Esophagus (tissue), 2 donors: ENCODE results near the gene GDF9. TPM values are rescaled to one million over a fixed set of nuclear protein-coding genes. Genes with fewer than 3 reads are reported as not detected.
A peak's percentile ranks its signal among the peaks of the same experiment; 100 is the strongest.

Experiments used
- H3K27ac ChIP-seq, 2 donors: one replicate each; pipeline ENCODE4 v1.5.1; 2013; ENCODE audit warnings: low read depth in 2 of 2, mild to moderate bottlenecking in 2 of 2, inconsistent platforms in 1 of 2, low read length in 1 of 2, moderate library complexity in 1 of 2
- H3K27me3 ChIP-seq, 2 donors: one replicate each; pipeline ENCODE4 v1.6.1; 2013; ENCODE audit warnings: low read length in 2 of 2, control low read depth in 1 of 2, mild to moderate bottlenecking in 1 of 2; ENCODE audit not compliant: insufficient read depth in 2 of 2, control insufficient read depth in 1 of 2
- H3K36me3 ChIP-seq, 2 donors: one replicate each; pipeline ENCODE4 v1.6.1; 2013; ENCODE audit warnings: low read length in 1 of 2; ENCODE audit not compliant: control insufficient read depth in 2 of 2, insufficient read depth in 2 of 2
- H3K4me1 ChIP-seq, 2 donors: one replicate each; pipeline ENCODE4 v1.6.1; 2013; ENCODE audit warnings: low read length in 1 of 2; ENCODE audit not compliant: control insufficient read depth in 2 of 2, insufficient read depth in 2 of 2
- H3K4me3 ChIP-seq, 2 donors: one replicate each; pipeline ENCODE4 v1.5.1; 2013; ENCODE audit warnings: low read length in 2 of 2, mild to moderate bottlenecking in 2 of 2, low read depth in 1 of 2, moderate library complexity in 1 of 2
- H3K9me3 ChIP-seq, 2 donors: one replicate each; pipeline ENCODE4 v1.6.1; 2013; ENCODE audit warnings: mild to moderate bottlenecking in 2 of 2, low read depth in 1 of 2, low read length in 1 of 2, moderate library complexity in 1 of 2; ENCODE audit not compliant: control insufficient read depth in 2 of 2, insufficient read depth in 1 of 2
- WGBS, 2 donors: extraction: QIAGEN DNeasy Blood & Tissue Kit; methylation state at CpG; one replicate each; pipeline ENCODE4 v1.1.7; 2013; 5-methylcytosine and 5-hydroxymethylcytosine counted together
- polyA plus RNA-seq, 2 donors: library from polyadenylated mRNA; stranded (reverse); fragments of 200-250 nt; gene quantifications; one replicate each; pipeline ENCODE4 v1.2.3, GENCODE V29; 2013
- donor health status: healthy with polysubstance abuse.
- donor health status: Bipolar disorder and iron deficiency.

GDF9 gene
- polyA plus RNA-seq, 2 donors = 0.16 to 0.55 TPM

- peaks cover 0 to 3% of the 10 kb centered on the region in 2 donors for H3K9me3 ChIP-seq
- H3K27ac ChIP-seq = peak overlapping the region in 1 of 2 donors; percentile 46
- peak overlapping the region in 1 of 2 donors; percentile 57 for H3K4me3 ChIP-seq
- 80 to 89% methylated on average over 15 of the region's 15 CpGs for WGBS, 2 donors
- no peaks in the 10 kb centered on the region for H3K27me3 ChIP-seq
- no peaks in the 10 kb centered on the region for H3K36me3 ChIP-seq
- H3K4me1 ChIP-seq = peaks cover 0 to 5% of the 10 kb centered on the region in 2 donors
Observed at GRCh38 chr5:132831095-132831860, 35.0 kb downstream of the GDF9 start.

- Histone ChIP-seq H3K4me3 (peak within 1 kb of the TSS; percentile 57 to 85), H3K9me3 (peaks cover 0 to 3% of the 10 kb centered on the region in 2 donors), H3K4me1 (peaks cover 0 to 11% of the 10 kb centered on the region in 2 donors), H3K36me3 (no peaks in the 10 kb centered on the region), H3K27ac (peak within 1 kb of the TSS; percentile 46 to 74), H3K27me3 (no peaks in the 10 kb centered on the region)
- 4% methylated on average over 62 to 78 of the region's 78 CpGs for WGBS, 2 donors
Observed at GRCh38 chr5:132830436-132831094, 35.7 kb downstream of the GDF9 start, which contains the start of gene SHROOM1. Gene SHROOM1, minus strand, starts transcription at chr5:132830647. Its CDS starts 4,507 bp downstream, at chr5:132826140.

- peak overlapping the region; percentile 57 to 85 for H3K4me3 ChIP-seq
- H3K9me3 ChIP-seq = peaks cover 0 to 3% of the 10 kb centered on the region in 2 donors
- H3K36me3 ChIP-seq = peaks cover 0 to under 1% of the 10 kb centered on the region in 2 donors
- peak overlapping the region; percentile 46 to 74 for H3K27ac ChIP-seq
- H3K27me3 ChIP-seq = no peaks in the 10 kb centered on the region
- H3K4me1 ChIP-seq = peaks cover 0 to 11% of the 10 kb centered on the region in 2 donors
- 2 to 3% methylated on average over 70 to 75 of the region's 75 CpGs for WGBS, 2 donors
Observed at GRCh38 chr5:132829742-132830435, 36.4 kb downstream of the GDF9 start.

GRCh38 chr5:132828846-132829494 is 37.3 kb downstream of the GDF9 start:
- no peak overlapping the region for H3K4me3 ChIP-seq
- WGBS, 2 donors = 65 to 73% methylated on average over 4 of the region's 4 CpGs

GRCh38 chr5:132827943-132828673 is 38.2 kb downstream of the GDF9 start:
- Histone ChIP-seq H3K36me3 (peaks cover 5 to 6% of the 10 kb centered on the region in 2 donors), H3K9me3 (peaks cover 0 to 3% of the 10 kb centered on the region in 2 donors), H3K4me3 (no peak overlapping the region), H3K4me1 (peaks cover 0 to 14% of the 10 kb centered on the region in 2 donors), H3K27ac (no peak overlapping the region), H3K27me3 (no peaks in the 10 kb centered on the region)
- WGBS, 2 donors = 91 to 94% methylated on average over 4 of the region's 4 CpGs

More at GRCh38 chr5:132828846-132829494, 37.3 kb downstream of the GDF9 start:
- Histone ChIP-seq H3K27ac (no peak overlapping the region), H3K4me1 (peaks cover 0 to 11% of the 10 kb centered on the region in 2 donors), H3K36me3 (peaks cover 4 to 5% of the 10 kb centered on the region in 2 donors), H3K27me3 (no peaks in the 10 kb centered on the region), H3K9me3 (peaks cover 0 to 3% of the 10 kb centered on the region in 2 donors)

GRCh38 chr5:132826424-132827082 is 39.7 kb downstream of the GDF9 start:
- Histone ChIP-seq H3K4me1 (peaks cover 0 to 18% of the 10 kb centered on the region in 2 donors), H3K36me3 (peaks cover 5 to 6% of the 10 kb centered on the region in 2 donors), H3K4me3 (no peak overlapping the region), H3K27me3 (no peaks in the 10 kb centered on the region), H3K27ac (no peak overlapping the region), H3K9me3 (peaks cover 0 to 3% of the 10 kb centered on the region in 2 donors)
- WGBS, 2 donors = 82% methylated on average over 6 of the region's 6 CpGs

- Histone ChIP-seq H3K9me3 (peaks cover 0 to 3% of the 10 kb centered on the region in 2 donors), H3K27me3 (no peaks in the 10 kb centered on the region), H3K36me3 (peaks cover 5 to 6% of the 10 kb centered on the region in 2 donors), H3K4me3 (peak overlapping the region in 1 of 2 donors; percentile 43), H3K4me1 (peaks cover 0 to 18% of the 10 kb centered on the region in 2 donors), H3K27ac (no peak overlapping the region)
- 50 to 52% methylated on average over 39 to 43 of the region's 43 CpGs for WGBS, 2 donors
Observed at GRCh38 chr5:132825834-132826391, 40.4 kb downstream of the GDF9 start.
